GM21737 (cell line): ENCODE measurements around the gene TNIK.
A peak's percentile ranks its signal among the peaks of the same experiment; 100 is the strongest.
"Not testable (repeated sequence)": the region's sequence is repeated elsewhere in the genome, so short reads cannot be mapped to it uniquely, and the experiment has no call there.

Source experiments
- ATAC-seq: cut with Tn5 transposase; IDR thresholded peaks from one replicate; pipeline ENCODE4 v1.9.1; 2021; ENCODE audit warnings: mild to moderate bottlenecking, moderate library complexity; ENCODE audit not compliant: unreplicated experiment

Gene TNIK

GRCh38 chr3:171366738-171367137 is 93.5 kb downstream of the TNIK start:
- not testable (repeated sequence) for ATAC-seq

GRCh38 chr3:171366043-171366442 is 94.2 kb downstream of the TNIK start:
- ATAC-seq, result no peak

- no peak for ATAC-seq
Measured at GRCh38 chr3:171365489-171365888, 94.7 kb downstream of the TNIK start.

- ATAC-seq, result no peak
Measured at GRCh38 chr3:171364500-171364899, 95.7 kb downstream of the TNIK start.

GRCh38 chr3:171363202-171363601 is 97.0 kb downstream of the TNIK start:
- ATAC-seq, result no peak

- no peak for ATAC-seq
Measured at GRCh38 chr3:171362575-171362974, 97.6 kb downstream of the TNIK start.

- no peak for ATAC-seq
Measured at GRCh38 chr3:171358881-171359198, 101.4 kb downstream of the TNIK start.

- no peak for ATAC-seq
Measured at GRCh38 chr3:171358181-171358880, 101.9 kb downstream of the TNIK start.

GRCh38 chr3:171357721-171358120 is 102.5 kb downstream of the TNIK start:
- no peak for ATAC-seq

GRCh38 chr3:171356251-171356650 is 104.0 kb downstream of the TNIK start:
- ATAC-seq, result no peak

GRCh38 chr3:171354706-171355582 is 105.3 kb downstream of the TNIK start:
- no peak for ATAC-seq

GRCh38 chr3:171354049-171354705 is 106.0 kb downstream of the TNIK start:
- ATAC-seq, result no peak

- no peak for ATAC-seq
Measured at GRCh38 chr3:171353423-171353822, 106.8 kb downstream of the TNIK start.

- no peak for ATAC-seq
Measured at GRCh38 chr3:171352387-171352935, 107.7 kb downstream of the TNIK start.

GRCh38 chr3:171351676-171352075 is 108.5 kb downstream of the TNIK start:
- ATAC-seq, result no peak

GRCh38 chr3:171350364-171350763 is 109.8 kb downstream of the TNIK start:
- ATAC-seq, result no peak

GRCh38 chr3:171349392-171349791 is 110.8 kb downstream of the TNIK start:
- ATAC-seq, result no peak

GRCh38 chr3:171348121-171348520 is 112.1 kb downstream of the TNIK start:
- ATAC-seq, result peak; percentile 23

GRCh38 chr3:171347301-171348039 is 112.7 kb downstream of the TNIK start:
- ATAC-seq, result peak; percentile 61

GRCh38 chr3:171346582-171347300 is 113.5 kb downstream of the TNIK start:
- peak; percentile 3 for ATAC-seq
